Pancreas (tissue), 10 donors: ENCODE data around the gene CEMIP. TPM values are rescaled to one million over a fixed set of nuclear protein-coding genes. Genes with fewer than 3 reads are reported as not detected.

ENCODE experiments used
- ATAC-seq, 4 donors: fragments of 200-7000 bp; cut with Tn5 transposase; one replicate each; pipeline versions ENCODE4 v1.8.0 to v1.9.1; 2020; ENCODE audit warnings: mild to moderate bottlenecking in 4 of 4, moderate library complexity in 4 of 4
- DNase-seq, 6 donors: peaks; one replicate each; pipeline ENCODE4 v3.0.0-alpha.2; 2020
- FAIRE-seq: peaks from 2 replicates; lab custom pipeline; 2012; peaks lifted over from hg19 to GRCh38; lab: Jason Lieb, UNC
- H3K27ac ChIP-seq, 4 donors: fragments of 200-600 bp; sonication (generic); 1 replicate in 3 of 4; 2 replicates in 1 of 4; pipeline versions ENCODE4 v1.5.0 to v1.8.0; 2020
- H3K27me3 ChIP-seq, 4 donors: fragments of 200-600 bp; one replicate each; pipeline ENCODE4 v1.8.0; 2021
- H3K36me3 ChIP-seq, 3 donors: fragments of 200-600 bp; sonication (generic) in 1 of 3; one replicate each; pipeline versions ENCODE4 v1.5.0 to v1.8.0; 2020 to 2021
- H3K4me1 ChIP-seq, 3 donors: fragments of 200-600 bp; one replicate each; pipeline ENCODE4 v1.8.0; 2021
- H3K4me3 ChIP-seq, 4 donors: fragments of 200-600 bp; sonication (generic) in 2 of 4; one replicate each; pipeline versions ENCODE4 v1.5.0 to v1.8.0; 2020 to 2021
- H3K9me3 ChIP-seq, 4 donors: fragments of 200-600 bp; one replicate each; pipeline ENCODE4 v1.8.0; 2021
- CTCF ChIP-seq, 4 donors: fragments of 200-600 bp; sonication (generic) in 3 of 4; IDR thresholded peaks; one replicate each; pipeline versions ENCODE4 v1.5.0 to v1.8.0; 2021; ENCODE audit warnings: antibody characterized with exemption in 4 of 4
- WGBS, 2 donors: extraction: QIAGEN DNeasy Blood & Tissue Kit; methylation state at CpG; one replicate each; pipeline ENCODE4 v1.1.7; 2013; 5-methylcytosine and 5-hydroxymethylcytosine counted together
- intact Hi-C, 3 donors: fragments of 100-400 bp; cut with DNase I; formaldehyde crosslinking; loops; one replicate each; pipeline versions ENCODE4 v1.11.1 to v1.14.2; 2022
- polyA plus RNA-seq, 2 donors: library from polyadenylated mRNA; stranded (reverse); fragments of 200-250 nt; gene quantifications; one replicate each; pipeline ENCODE4 v1.2.3, GENCODE V29; 2013
- total RNA-seq, 6 donors: library from RNA; stranded (reverse); fragmentation: NEBNext Ultra II Directional in 4 of 6; extraction: Animal tissue kit (Norgen Biotek cat#: 25700) in 4 of 6; gene quantifications; one replicate each; pipeline versions ENCODE4 v1.2.1 to v1.2.4, GENCODE V29; 2021 to 2023
- donor health status: healthy with polysubstance abuse.
- donor health status: DM: no; HTN: no; CAD: no; lungs with moderate emphysema.
- donor health status: DM: no; HTN: no; CAD: no.
- donor health status: control.
- donor health status: control.
- donor health status: Bipolar disorder and iron deficiency.
- donor health status: DM: yes; HTN: yes; CAD: no.
- donor health status: DM: no; HTN: no; CAD: no.
- donor health status: DM: no; HTN: no; CAD: no.
- donor health status: DM: yes; HTN: yes; CAD: no.

The CEMIP gene
- total and polyA plus RNA-seq, 8 donors, result 0.07 to 0.41 (median 0.12) TPM; not detected in 1

- WGBS, 2 donors, result 59 to 68% methylated on average over 2 of the region's 2 CpGs
- no peak for ATAC-seq
- Histone ChIP-seq H3K4me1 (peaks cover 0 to 10% (median 5%) of the 10 kb centered on the region in 3 donors), H3K9me3 (no peaks in the 10 kb centered on the region), H3K4me3 (no peak overlapping the region), H3K27ac (peak overlapping the region in 2 of 4 donors; percentile 26 to 43), H3K27me3 (no peaks in the 10 kb centered on the region), H3K36me3 (no peaks in the 10 kb centered on the region)
- no peak for FAIRE-seq
- no peak for TF ChIP-seq CTCF (IDR thresholded peaks at IDR 0.05)
- DNase-seq, result no peak
- intact Hi-C loops, result no loop called here
Measured at GRCh38 chr15:80856400-80856799, 77.2 kb downstream of the CEMIP start.

- intact Hi-C loops, result no loop called here
- DNase-seq, result peak; percentile 68 to 86 (median 76)
Measured at GRCh38 chr15:80856809-80857377, 77.7 kb downstream of the CEMIP start.

GRCh38 chr15:80861731-80862170 is 82.6 kb downstream of the CEMIP start:
- intact Hi-C loops, result no loop called here
- no peak for TF ChIP-seq CTCF (IDR thresholded peaks at IDR 0.05)
- DNase-seq (no peak), ATAC-seq (no peak), FAIRE-seq (no peak)
- Histone ChIP-seq H3K27ac (no peak overlapping the region), H3K4me3 (no peak overlapping the region), H3K4me1 (peaks cover 0 to 7% (median 3%) of the 10 kb centered on the region in 3 donors), H3K27me3 (no peaks in the 10 kb centered on the region), H3K9me3 (no peaks in the 10 kb centered on the region), H3K36me3 (no peaks in the 10 kb centered on the region)
- 69 to 75% methylated on average over 5 of the region's 5 CpGs for WGBS, 2 donors

More at GRCh38 chr15:80856809-80857377, 77.7 kb downstream of the CEMIP start:
- H3K4me1 ChIP-seq, result peaks cover 0 to 10% (median 5%) of the 10 kb centered on the region in 3 donors
- WGBS, 2 donors, result 9 to 11% methylated on average over 8 of the region's 8 CpGs
- ATAC-seq, result peak; percentile 93 to 99 (median 96)
- TF ChIP-seq CTCF (IDR thresholded peaks at IDR 0.05), result no peak
- H3K27me3 ChIP-seq, result no peaks in the 10 kb centered on the region
- H3K27ac ChIP-seq, result peak overlapping the region in 2 of 4 donors; percentile 26 to 43
- no peak overlapping the region for H3K4me3 ChIP-seq
- no peaks in the 10 kb centered on the region for H3K9me3 ChIP-seq
- H3K36me3 ChIP-seq, result no peaks in the 10 kb centered on the region
- FAIRE-seq, result no peak

DNA sequence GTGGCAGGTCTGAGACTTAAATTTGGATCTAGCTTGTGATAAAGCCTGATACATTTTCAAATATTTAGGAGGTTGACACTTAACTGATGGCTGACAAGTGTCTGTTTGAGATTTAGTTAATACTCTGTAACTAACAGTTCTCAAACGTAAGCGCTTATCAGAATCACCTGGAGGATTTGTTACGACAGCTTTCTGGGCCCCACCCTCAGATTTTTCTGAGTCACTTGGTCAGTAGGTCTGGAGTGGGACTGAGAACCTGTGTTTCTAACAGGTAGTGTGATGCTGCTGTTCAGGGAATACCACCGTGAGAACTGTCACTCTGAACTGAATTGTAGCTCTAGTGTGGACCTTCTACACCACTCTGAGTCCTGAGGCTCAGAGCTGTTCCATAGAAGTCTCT is 85.5 kb downstream of the CEMIP start:
- no peak for ATAC-seq
- FAIRE-seq, result no peak
- no peaks in the 10 kb centered on the region for H3K27me3 ChIP-seq
- intact Hi-C loops, result no loop called here
- DNase-seq, result no peak
- H3K27ac ChIP-seq, result no peak overlapping the region
- WGBS, 2 donors, result 93 to 96% methylated on average over 4 of the region's 4 CpGs
- H3K4me1 ChIP-seq, result no peaks in the 10 kb centered on the region
- H3K9me3 ChIP-seq, result no peaks in the 10 kb centered on the region
- no peak overlapping the region for H3K4me3 ChIP-seq
- no peak for TF ChIP-seq CTCF (IDR thresholded peaks at IDR 0.05)
- H3K36me3 ChIP-seq, result no peaks in the 10 kb centered on the region

DNA sequence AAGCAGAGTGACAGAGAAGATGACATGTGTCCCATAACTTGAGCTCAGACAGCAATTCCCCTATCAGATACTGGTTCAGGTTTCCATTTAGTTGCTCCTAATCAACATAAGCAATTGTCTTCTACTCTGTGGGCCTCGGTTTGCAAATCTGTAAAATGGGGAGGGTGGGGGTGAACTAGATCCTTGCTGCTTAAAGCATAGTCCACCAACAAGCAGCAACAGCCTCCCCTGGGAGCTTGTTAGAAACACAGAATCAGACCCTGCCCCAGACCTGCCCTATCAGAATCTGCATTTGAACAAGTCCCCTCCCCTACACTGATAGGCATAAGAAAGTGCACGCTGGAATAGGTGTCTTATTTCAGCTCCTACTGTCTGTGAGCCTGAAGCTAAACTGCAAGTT is 87.8 kb downstream of the CEMIP start:
- Histone ChIP-seq H3K4me3 (no peak overlapping the region), H3K27ac (no peak overlapping the region), H3K27me3 (no peaks in the 10 kb centered on the region), H3K4me1 (no peaks in the 10 kb centered on the region), H3K36me3 (no peaks in the 10 kb centered on the region), H3K9me3 (no peaks in the 10 kb centered on the region)
- TF ChIP-seq CTCF (IDR thresholded peaks at IDR 0.05), result no peak
- FAIRE-seq, result no peak
- ATAC-seq, result no peak
- 91 to 98% methylated on average over 2 of the region's 2 CpGs for WGBS, 2 donors
- no peak for DNase-seq
- intact Hi-C loops, result no loop called here
